Measurements from ENCODE around the gene WTIP. TPM values are rescaled to one million over a fixed set of nuclear protein-coding genes. Genes with fewer than 3 reads are reported as not detected.
"Not testable (repeated sequence)": the region's sequence is repeated elsewhere in the genome, so short reads cannot be mapped to it uniquely, and the experiment has no call there.

WTIP gene
- total RNA-seq, 1 donor from 2014 or later: 28.2 TPM

GRCh38 chr19:34475975-34476594 lies 5.5 kb upstream of the WTIP start:
- no peak overlapping the region for H3K4me3 ChIP-seq
- peaks cover 16% of the 10 kb centered on the region for H3K36me3 Mint-ChIP-seq
- no peak overlapping the region for H3K4me3 Mint-ChIP-seq
- no peak overlapping the region for H3K27ac ChIP-seq
- no peak for DNase-seq (ENCODE audit: low spot score)
- peaks cover 3% of the 10 kb centered on the region for H3K27me3 Mint-ChIP-seq (ENCODE audit: insufficient read depth, low read depth)
- H3K79me2 ChIP-seq (ENCODE audit: low read depth): no peaks in the 10 kb centered on the region
- peaks cover 4% of the 10 kb centered on the region for H3K4me1 Mint-ChIP-seq
- peaks cover 2% of the 10 kb centered on the region for H3K36me3 ChIP-seq
- H3K9me3 ChIP-seq (ENCODE audit: low read depth): no peaks in the 10 kb centered on the region
- H3K27me3 ChIP-seq: peaks cover 8% of the 10 kb centered on the region
- H3K27ac Mint-ChIP-seq: no peak overlapping the region
- peaks cover 11% of the 10 kb centered on the region for H3K4me1 ChIP-seq
- H3K9me3 Mint-ChIP-seq: no peaks in the 10 kb centered on the region
- no peak overlapping the region for H3K4me2 ChIP-seq
- no peak overlapping the region for H2AFZ ChIP-seq (replicated peaks)
- peaks cover 26% of the 10 kb centered on the region for H3F3A ChIP-seq (ENCODE audit: low read depth)
- no peak overlapping the region for H3K9ac ChIP-seq
- TF ChIP-seq EZH2phosphoT487 (IDR thresholded peaks at IDR 0.05) (no peak), EZH2 (IDR thresholded peaks at IDR 0.05) (no peak), CTCF (IDR thresholded peaks at IDR 0.05) (no peak)
- H4K20me1 ChIP-seq (ENCODE audit: low read depth): peaks cover 6% of the 10 kb centered on the region

DNA sequence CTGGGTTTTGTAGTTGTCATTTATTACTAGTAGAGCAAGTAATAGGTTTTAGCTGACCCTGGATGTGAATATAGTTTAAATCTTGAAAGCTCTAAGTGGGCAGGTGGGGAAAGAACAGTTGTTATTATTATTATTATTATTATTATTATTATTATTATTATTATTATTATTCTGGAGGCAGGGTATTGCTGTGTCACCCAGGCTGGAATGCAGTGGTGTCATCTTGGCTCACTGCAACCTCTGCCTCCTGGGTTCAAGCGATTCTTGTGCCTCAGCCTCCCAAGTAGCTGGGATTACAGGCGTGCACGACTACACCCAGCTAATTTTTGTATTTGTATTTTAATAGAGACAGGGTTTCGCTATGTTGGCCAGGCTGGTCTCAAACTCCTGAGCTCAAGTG lies 3.1 kb upstream of the WTIP start:
- H3K4me3 ChIP-seq; H3K27ac ChIP-seq; H3K27ac Mint-ChIP-seq; H3K9me3 ChIP-seq (ENCODE audit: low read depth); H3K9ac ChIP-seq; H2AFZ ChIP-seq (replicated peaks); H3K27me3 Mint-ChIP-seq (ENCODE audit: insufficient read depth, low read depth); DNase-seq (ENCODE audit: low spot score); H3K4me2 ChIP-seq; H3K36me3 ChIP-seq; H3K9me3 Mint-ChIP-seq; H3K36me3 Mint-ChIP-seq; H3K4me3 Mint-ChIP-seq: not testable (repeated sequence)
- Histone ChIP-seq H3F3A (ENCODE audit: low read depth) (peaks cover 40% of the 10 kb centered on the region), H3K4me1 (peaks cover 16% of the 10 kb centered on the region), H3K79me2 (ENCODE audit: low read depth) (peaks cover 14% of the 10 kb centered on the region), H4K20me1 (ENCODE audit: low read depth) (peaks cover 11% of the 10 kb centered on the region), H3K27me3 (peaks cover 21% of the 10 kb centered on the region)
- H3K4me1 Mint-ChIP-seq: peaks cover 11% of the 10 kb centered on the region

DNA sequence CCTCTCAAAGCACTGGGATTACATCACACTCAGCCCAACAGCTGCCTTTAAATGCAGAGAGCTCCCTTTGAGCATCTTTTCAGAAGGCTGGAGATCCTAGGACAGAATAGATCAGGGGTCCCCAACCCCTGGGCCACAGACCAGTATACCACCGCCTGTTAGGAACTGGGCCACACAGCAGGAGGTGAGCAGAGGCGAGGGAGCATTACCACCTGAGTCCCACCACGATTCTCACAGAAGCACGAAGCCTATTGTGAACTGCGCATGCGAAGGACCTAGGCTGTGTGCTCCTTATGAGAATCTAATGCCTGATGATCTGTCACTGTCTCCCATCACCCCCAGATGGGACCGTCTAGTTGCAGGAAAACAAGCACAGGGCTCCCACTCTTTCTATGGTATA lies 2.2 kb upstream of the WTIP start:
- TF ChIP-seq CTCF (IDR thresholded peaks at IDR 0.05) (no peak), EZH2 (IDR thresholded peaks at IDR 0.05) (no peak), EZH2phosphoT487 (IDR thresholded peaks at IDR 0.05) (no peak)

GRCh38 chr19:34480491-34480890 lies 1.1 kb upstream of the WTIP start:
- Histone ChIP-seq H3K27ac (no peak overlapping the region), H3K9ac (no peak overlapping the region), H3K36me3 (no peaks in the 10 kb centered on the region), H4K20me1 (ENCODE audit: low read depth) (peaks cover 31% of the 10 kb centered on the region), H3K79me2 (ENCODE audit: low read depth) (peaks cover 34% of the 10 kb centered on the region), H2AFZ (replicated peaks) (peak overlapping the region; percentile 95), H3K4me2 (peak overlapping the region; percentile 82), H3K4me1 (peaks cover 18% of the 10 kb centered on the region), H3F3A (ENCODE audit: low read depth) (peaks cover 37% of the 10 kb centered on the region), H3K9me3 (ENCODE audit: low read depth) (no peaks in the 10 kb centered on the region), H3K27me3 (peaks cover 21% of the 10 kb centered on the region), H3K4me3 (peak overlapping the region; percentile 52)
- Mint-ChIP-seq H3K4me1 (peaks cover 19% of the 10 kb centered on the region), H3K27ac (peak overlapping the region; percentile 42), H3K27me3 (ENCODE audit: insufficient read depth, low read depth) (peaks cover 6% of the 10 kb centered on the region), H3K36me3 (peaks cover 7% of the 10 kb centered on the region), H3K9me3 (peaks cover 2% of the 10 kb centered on the region), H3K4me3 (peak overlapping the region; percentile 76)
- TF ChIP-seq CTCF (IDR thresholded peaks at IDR 0.05): no peak
- TF ChIP-seq EZH2 (IDR thresholded peaks at IDR 0.05): no peak
- no peak for TF ChIP-seq EZH2phosphoT487 (IDR thresholded peaks at IDR 0.05)
- no peak for DNase-seq (ENCODE audit: low spot score)

More for the DNA sequence above, 2.2 kb upstream of the WTIP start:
- Histone ChIP-seq H4K20me1 (ENCODE audit: low read depth) (peaks cover 20% of the 10 kb centered on the region), H2AFZ (replicated peaks) (no peak overlapping the region), H3K4me1 (peaks cover 18% of the 10 kb centered on the region), H3K4me2 (no peak overlapping the region), H3K9ac (no peak overlapping the region), H3F3A (ENCODE audit: low read depth) (peaks cover 41% of the 10 kb centered on the region), H3K27ac (no peak overlapping the region), H3K4me3 (no peak overlapping the region), H3K36me3 (no peaks in the 10 kb centered on the region), H3K9me3 (ENCODE audit: low read depth) (no peaks in the 10 kb centered on the region), H3K27me3 (peaks cover 21% of the 10 kb centered on the region), H3K79me2 (ENCODE audit: low read depth) (peaks cover 23% of the 10 kb centered on the region)
- H3K27me3 Mint-ChIP-seq (ENCODE audit: insufficient read depth, low read depth): peaks cover 6% of the 10 kb centered on the region
- H3K4me3 Mint-ChIP-seq: peak overlapping the region; percentile 52
- H3K36me3 Mint-ChIP-seq: peaks cover 7% of the 10 kb centered on the region
- H3K4me1 Mint-ChIP-seq: peaks cover 18% of the 10 kb centered on the region
- H3K9me3 Mint-ChIP-seq: peaks cover 2% of the 10 kb centered on the region
- H3K27ac Mint-ChIP-seq: no peak overlapping the region
- DNase-seq (ENCODE audit: low spot score): no peak
